ENCODE results near the gene CCDC38.

DNA sequence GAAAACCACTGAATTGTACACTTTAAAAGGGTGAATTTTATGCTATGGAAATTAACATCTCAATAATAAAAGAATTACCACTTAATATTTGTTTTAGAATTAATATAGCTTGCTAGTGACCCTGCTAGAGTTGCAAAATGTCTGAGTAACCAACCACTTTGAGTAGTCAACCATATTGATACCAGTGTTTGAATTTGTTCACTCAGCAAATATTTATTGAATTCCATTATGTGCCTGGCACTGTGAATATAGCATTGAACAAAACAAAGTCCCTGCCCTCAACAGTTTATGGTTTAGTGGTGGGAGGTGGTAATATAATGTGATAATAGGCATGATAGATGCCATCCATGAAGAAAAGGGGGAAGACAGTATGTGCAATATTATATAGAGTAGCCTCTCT is 79.1 kb downstream of the CCDC38 start:
- TF ChIP-seq EZH2phosphoT487 (conservative IDR thresholded peaks at IDR 0.05; ENCODE audit: low read length): no peak
- TF ChIP-seq, protein P1, sequence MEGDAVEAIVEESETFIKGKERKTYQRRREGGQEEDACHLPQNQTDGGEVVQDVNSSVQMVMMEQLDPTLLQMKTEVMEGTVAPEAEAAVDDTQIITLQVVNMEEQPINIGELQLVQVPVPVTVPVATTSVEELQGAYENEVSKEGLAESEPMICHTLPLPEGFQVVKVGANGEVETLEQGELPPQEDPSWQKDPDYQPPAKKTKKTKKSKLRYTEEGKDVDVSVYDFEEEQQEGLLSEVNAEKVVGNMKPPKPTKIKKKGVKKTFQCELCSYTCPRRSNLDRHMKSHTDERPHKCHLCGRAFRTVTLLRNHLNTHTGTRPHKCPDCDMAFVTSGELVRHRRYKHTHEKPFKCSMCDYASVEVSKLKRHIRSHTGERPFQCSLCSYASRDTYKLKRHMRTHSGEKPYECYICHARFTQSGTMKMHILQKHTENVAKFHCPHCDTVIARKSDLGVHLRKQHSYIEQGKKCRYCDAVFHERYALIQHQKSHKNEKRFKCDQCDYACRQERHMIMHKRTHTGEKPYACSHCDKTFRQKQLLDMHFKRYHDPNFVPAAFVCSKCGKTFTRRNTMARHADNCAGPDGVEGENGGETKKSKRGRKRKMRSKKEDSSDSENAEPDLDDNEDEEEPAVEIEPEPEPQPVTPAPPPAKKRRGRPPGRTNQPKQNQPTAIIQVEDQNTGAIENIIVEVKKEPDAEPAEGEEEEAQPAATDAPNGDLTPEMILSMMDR (IDR thresholded peaks at IDR 0.05; ENCODE audit: insufficient read depth, low read length, poor library complexity, severe bottlenecking): no peak
